IPS DF 6.9 (cell line): ENCODE data around the gene COL15A1.

Experiments
- DNase-seq: peaks from one replicate; pipeline ENCODE4 v3.0.0-alpha.2; 2013; ENCODE audit warnings: low read depth, low spot score
- H3K27ac ChIP-seq: one replicate; pipeline ENCODE4 v1.5.1; 2013; ENCODE audit warnings: low read length, control low read depth
- H3K27me3 ChIP-seq: 2 replicates; pipeline ENCODE4 v1.6.1; 2013; ENCODE audit warnings: mild to moderate bottlenecking, low read length; ENCODE audit not compliant: control insufficient read depth, insufficient read depth
- H3K36me3 ChIP-seq: 2 replicates; pipeline ENCODE4 v1.6.1; 2013; ENCODE audit warnings: low read length; ENCODE audit not compliant: control insufficient read depth, insufficient read depth
- H3K4me1 ChIP-seq: 2 replicates; pipeline ENCODE4 v1.6.1; 2013; ENCODE audit warnings: low read length; ENCODE audit not compliant: control insufficient read depth, insufficient read depth
- H3K4me3 ChIP-seq: 2 replicates; pipeline ENCODE4 v1.5.1; 2013; ENCODE audit warnings: mild to moderate bottlenecking, low read length
- H3K9me3 ChIP-seq: 2 replicates; pipeline ENCODE4 v1.6.1; 2013; ENCODE audit warnings: low read length, inconsistent platforms; ENCODE audit not compliant: control insufficient read depth, insufficient read depth
- WGBS: extraction: QIAGEN DNeasy Blood & Tissue Kit; methylation state at CpG from one replicate; pipeline ENCODE4 v1.1.7; 2013; ENCODE audit warnings: mixed read lengths, missing lambda C conversion rate; ENCODE audit not compliant: insufficient read length, insufficient coverage; 5-methylcytosine and 5-hydroxymethylcytosine counted together

COL15A1 gene

DNA sequence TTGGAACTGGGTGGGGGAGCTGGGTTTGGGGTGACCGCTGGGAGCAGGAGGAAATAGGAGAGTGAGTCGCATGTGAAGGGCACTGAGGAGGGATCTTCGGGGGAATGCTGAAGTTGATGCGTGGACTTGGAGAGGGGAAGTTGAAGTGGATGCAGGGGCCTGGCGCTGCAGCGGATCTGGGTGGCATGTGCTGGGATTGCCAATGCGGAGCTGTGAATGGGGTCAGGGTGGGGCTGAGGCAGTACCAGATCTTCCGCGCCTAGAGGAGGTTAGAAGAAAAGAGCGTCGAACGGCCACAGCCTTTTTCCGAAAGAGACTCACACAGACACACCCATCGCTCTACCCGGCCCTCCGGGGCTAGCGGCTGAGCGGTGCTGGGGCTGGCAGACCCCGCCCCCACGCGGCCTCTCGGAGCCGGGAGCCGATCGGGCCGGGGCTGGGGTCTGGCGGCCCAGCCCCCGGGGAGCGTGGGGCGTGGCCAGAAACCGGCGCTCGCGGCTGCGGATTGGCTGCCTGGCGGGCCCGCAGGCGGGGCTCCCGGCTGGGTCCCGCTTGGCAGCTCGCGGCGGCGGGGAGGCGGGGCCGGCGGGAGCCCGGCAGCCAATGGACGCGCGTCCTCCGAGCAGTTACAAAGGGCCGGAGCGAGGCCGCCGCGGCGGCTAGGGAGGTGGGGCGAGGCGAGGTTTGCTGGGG, 160.9 kb downstream of the COL15A1 start, which contains the start of gene TGFBR1:
Gene TGFBR1, plus strand, starts transcription at position 655 of the 693 bp plus-strand sequence. CDS start 93 bp downstream, outside the sequence.
- WGBS, result no CpG with 5 or more reads among the region's 60 CpGs
- Histone ChIP-seq H3K27ac (no peak within 1 kb of the TSS), H3K4me3 (peak within 1 kb of the TSS; percentile 68; the same call in 1 of the 2 replicates), H3K9me3 (no peaks in the 10 kb centered on the region), H3K36me3 (no peaks in the 10 kb centered on the region), H3K4me1 (no peaks in the 10 kb centered on the region; the same call in 1 of the 2 replicates), H3K27me3 (no peaks in the 10 kb centered on the region)
- DNase-seq, result peak; percentile 79

DNA sequence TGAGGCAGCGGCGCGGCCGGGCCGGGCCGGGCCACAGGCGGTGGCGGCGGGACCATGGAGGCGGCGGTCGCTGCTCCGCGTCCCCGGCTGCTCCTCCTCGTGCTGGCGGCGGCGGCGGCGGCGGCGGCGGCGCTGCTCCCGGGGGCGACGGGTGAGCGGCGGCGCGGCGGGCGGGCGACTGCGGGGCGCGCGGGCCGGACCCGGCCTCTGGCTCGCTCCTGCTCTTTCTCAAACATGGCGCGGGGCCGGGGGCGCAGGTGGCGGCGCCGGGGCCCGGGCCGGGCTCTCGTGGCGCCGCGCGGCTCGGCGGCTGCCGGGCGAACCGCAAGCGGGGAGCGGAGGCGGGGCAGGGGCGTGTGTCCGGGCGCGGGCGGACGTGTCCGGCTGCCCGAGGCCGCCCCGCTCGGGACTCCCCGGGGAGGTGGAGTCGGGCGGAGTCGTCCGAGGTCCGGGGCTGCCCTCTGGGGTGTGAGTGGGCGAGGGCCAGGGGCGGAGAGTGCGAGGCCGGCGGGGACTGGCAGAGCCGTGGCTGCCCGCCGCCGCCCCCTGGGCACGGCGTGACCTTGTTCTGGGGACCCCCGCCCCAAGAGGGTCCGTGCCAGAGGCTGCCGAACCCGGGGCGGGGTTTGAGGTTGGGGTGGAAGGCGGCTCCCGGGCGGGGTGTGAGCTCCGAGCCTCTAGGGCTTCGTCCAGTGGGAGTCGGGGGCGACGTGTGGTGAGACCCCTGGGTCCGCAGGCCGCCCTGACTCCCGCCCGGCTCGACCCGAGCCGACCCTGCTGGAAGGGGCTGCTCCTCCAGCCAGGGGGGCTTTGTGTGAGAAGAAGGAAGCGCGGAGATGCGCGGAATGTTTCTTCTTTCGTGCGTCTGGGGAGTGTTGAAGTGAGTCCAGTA, 161.7 kb downstream of the COL15A1 start:
- Histone ChIP-seq H3K36me3 (no peaks in the 10 kb centered on the region), H3K27ac (no peak overlapping the region), H3K27me3 (no peaks in the 10 kb centered on the region), H3K9me3 (no peaks in the 10 kb centered on the region), H3K4me1 (no peaks in the 10 kb centered on the region; the same call in 1 of the 2 replicates), H3K4me3 (peak overlapping the region; percentile 60; the same call in 1 of the 2 replicates)
- no peak for DNase-seq
- WGBS, result no CpG with 5 or more reads among the region's 118 CpGs

- H3K9me3 ChIP-seq, result no peaks in the 10 kb centered on the region
- no peaks in the 10 kb centered on the region; the same call in 1 of the 2 replicates for H3K4me1 ChIP-seq
- DNase-seq, result no peak
- peak overlapping the region; percentile 60; the same call in 1 of the 2 replicates for H3K4me3 ChIP-seq
- H3K36me3 ChIP-seq, result no peaks in the 10 kb centered on the region
- no peak overlapping the region for H3K27ac ChIP-seq
- H3K27me3 ChIP-seq, result no peaks in the 10 kb centered on the region
- no CpG with 5 or more reads among the region's 9 CpGs for WGBS
These were observed 162.3 kb downstream of the COL15A1 start for GRCh38 chr9:99106044-99106375.

GRCh38 chr9:99107421-99107820, 163.7 kb downstream of the COL15A1 start:
- Histone ChIP-seq H3K4me3 (no peak overlapping the region), H3K4me1 (peaks cover under 1% of the 10 kb centered on the region; the same call in 1 of the 2 replicates), H3K27ac (no peak overlapping the region), H3K9me3 (no peaks in the 10 kb centered on the region), H3K27me3 (no peaks in the 10 kb centered on the region), H3K36me3 (no peaks in the 10 kb centered on the region)
- WGBS, result no CpG with 5 or more reads among the region's 3 CpGs
- DNase-seq, result no peak

DNA sequence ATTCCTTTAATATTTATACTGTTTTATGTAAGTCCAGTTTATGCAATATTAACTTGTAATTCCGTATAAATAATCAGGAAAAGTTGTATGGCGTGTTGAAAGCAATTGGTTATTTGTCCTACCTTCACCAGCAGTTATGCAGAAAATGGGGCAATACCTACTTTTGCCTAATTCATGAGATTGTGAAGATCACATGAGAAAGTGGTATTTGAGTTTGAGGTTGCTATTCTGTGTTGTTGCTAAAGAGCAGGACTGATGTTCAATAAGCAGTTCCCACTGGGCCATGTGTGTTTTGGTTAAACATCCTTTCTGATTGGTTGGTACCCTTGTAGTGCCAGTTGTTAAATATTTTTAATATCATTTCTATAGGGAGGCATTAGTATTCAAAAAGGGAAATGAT, 164.4 kb downstream of the COL15A1 start:
- no CpG with 5 or more reads among the region's 2 CpGs for WGBS
- no peak for DNase-seq
- H3K9me3 ChIP-seq, result no peaks in the 10 kb centered on the region
- H3K27ac ChIP-seq, result no peak overlapping the region
- H3K4me1 ChIP-seq, result peaks cover 1% of the 10 kb centered on the region; the same call in 1 of the 2 replicates
- no peak overlapping the region for H3K4me3 ChIP-seq
- H3K36me3 ChIP-seq, result no peaks in the 10 kb centered on the region
- no peaks in the 10 kb centered on the region for H3K27me3 ChIP-seq

DNA sequence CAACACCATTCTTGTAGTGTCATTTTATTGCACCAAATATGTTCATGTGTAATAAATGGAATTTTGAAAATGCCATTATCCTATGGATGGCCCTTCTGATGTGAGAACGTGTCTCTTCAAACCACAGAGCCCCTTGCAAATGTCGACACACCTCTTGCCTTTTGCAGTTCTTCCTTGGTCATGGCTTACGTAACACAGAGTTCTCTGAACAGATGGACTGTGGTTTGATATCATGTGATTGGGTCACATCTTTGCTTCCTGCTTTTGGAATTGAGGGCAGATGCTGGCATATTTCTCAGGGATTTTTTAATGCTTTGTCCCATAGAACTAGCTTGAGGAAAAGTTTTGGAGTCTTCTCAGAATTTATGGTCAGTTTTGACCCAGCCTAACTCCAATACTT, 165.8 kb downstream of the COL15A1 start:
- no peak for DNase-seq
- Histone ChIP-seq H3K4me1 (peaks cover 1% of the 10 kb centered on the region; the same call in 1 of the 2 replicates), H3K27ac (no peak overlapping the region), H3K36me3 (no peaks in the 10 kb centered on the region), H3K27me3 (no peaks in the 10 kb centered on the region), H3K9me3 (no peaks in the 10 kb centered on the region), H3K4me3 (no peak overlapping the region)
- no CpG with 5 or more reads among the region's 3 CpGs for WGBS

DNA sequence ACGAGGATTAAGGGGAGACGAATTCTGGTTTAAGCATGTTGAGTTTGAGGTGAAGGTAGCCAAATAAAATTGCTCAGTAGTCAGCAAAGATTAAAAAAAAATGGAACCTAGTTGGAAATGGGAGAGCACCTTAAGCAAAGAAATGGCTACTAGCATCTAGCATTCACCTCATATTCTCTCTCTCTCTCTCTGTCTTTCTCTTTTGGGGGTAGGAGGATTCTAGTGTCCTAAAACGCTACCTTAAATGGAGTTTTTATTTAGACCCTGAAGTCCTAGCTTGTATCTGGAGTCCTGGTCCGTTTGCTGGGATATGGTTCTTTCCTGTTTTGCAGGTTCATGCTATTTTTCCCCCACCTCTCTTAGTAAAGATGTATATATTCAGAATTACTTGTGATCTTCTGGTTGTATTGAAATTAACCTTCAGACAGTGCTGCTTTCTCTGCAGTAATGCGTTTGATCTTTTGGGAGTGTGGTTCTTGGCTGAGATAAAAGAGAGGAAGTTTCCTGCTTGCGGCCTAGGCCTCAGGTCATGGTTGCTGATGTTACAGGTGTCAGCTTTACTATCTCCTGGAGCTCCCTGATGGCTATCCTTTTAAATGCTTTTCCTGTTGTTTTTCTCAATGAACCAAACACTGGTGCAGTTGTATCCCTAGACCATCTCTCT, 169.2 kb downstream of the COL15A1 start:
- WGBS, result no CpG with 5 or more reads among the region's 6 CpGs
- Histone ChIP-seq H3K4me1 (peaks cover 2% of the 10 kb centered on the region; the same call in 1 of the 2 replicates), H3K36me3 (no peaks in the 10 kb centered on the region), H3K9me3 (no peaks in the 10 kb centered on the region), H3K4me3 (no peak overlapping the region), H3K27me3 (no peaks in the 10 kb centered on the region), H3K27ac (no peak overlapping the region)
- DNase-seq, result no peak

- peaks cover 2% of the 10 kb centered on the region; the same call in 1 of the 2 replicates for H3K4me1 ChIP-seq
- no peaks in the 10 kb centered on the region for H3K9me3 ChIP-seq
- H3K27me3 ChIP-seq, result no peaks in the 10 kb centered on the region
- no peak overlapping the region for H3K4me3 ChIP-seq
- no CpG with 5 or more reads among the region's 2 CpGs for WGBS
- no peaks in the 10 kb centered on the region for H3K36me3 ChIP-seq
- DNase-seq, result no peak
- no peak overlapping the region for H3K27ac ChIP-seq
These were observed 169.8 kb downstream of the COL15A1 start for GRCh38 chr9:99113414-99114048.

DNA sequence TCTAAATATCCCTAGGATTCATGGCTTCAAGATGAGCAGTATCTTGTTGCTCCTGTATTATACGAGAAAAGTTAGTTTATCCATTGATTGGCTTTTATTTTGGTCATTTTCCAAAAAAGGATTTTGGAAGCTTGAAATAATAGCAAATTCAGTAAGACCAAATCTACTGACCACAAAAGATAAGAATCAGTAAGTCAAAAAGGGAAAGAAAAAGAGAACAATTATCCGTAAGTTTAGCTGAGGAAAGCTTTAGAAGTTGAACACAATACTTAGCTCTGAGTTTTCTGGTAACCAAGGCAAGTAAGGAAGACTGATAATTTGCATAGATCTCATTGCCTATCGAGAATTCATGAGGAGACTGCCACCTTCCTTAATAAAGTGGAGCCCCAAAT, 170.3 kb downstream of the COL15A1 start:
- H3K9me3 ChIP-seq, result no peaks in the 10 kb centered on the region
- no peaks in the 10 kb centered on the region for H3K36me3 ChIP-seq
- no peak overlapping the region for H3K4me3 ChIP-seq
- no peak for DNase-seq
- H3K27me3 ChIP-seq, result no peaks in the 10 kb centered on the region
- no CpG with 5 or more reads among the region's 3 CpGs for WGBS
- no peak overlapping the region for H3K27ac ChIP-seq
- peaks cover 2% of the 10 kb centered on the region; the same call in 1 of the 2 replicates for H3K4me1 ChIP-seq
